Endodermal cell (in vitro differentiated cells): Measurements from ENCODE around the gene TP53INP2. TPM values are rescaled to one million over a fixed set of nuclear protein-coding genes. Genes with fewer than 3 reads are reported as not detected.
"Not testable (repeated sequence)": the region's sequence is repeated elsewhere in the genome, so short reads cannot be mapped to it uniquely, and the experiment has no call there.

Experiments
- DNase-seq: peaks from one replicate; pipeline ENCODE4 v3.0.0-alpha.2; 2017
- H3K27ac ChIP-seq: 2 replicates; pipeline ENCODE4 v1.5.1; 2013; ENCODE audit warnings: mild to moderate bottlenecking, low read depth, low read length, moderate library complexity
- H3K27me3 ChIP-seq: 2 replicates; pipeline ENCODE4 v1.6.1; 2013; ENCODE audit warnings: mild to moderate bottlenecking, low read length, moderate library complexity; ENCODE audit not compliant: insufficient read depth, control insufficient read depth, poor library complexity, severe bottlenecking
- H3K36me3 ChIP-seq: 2 replicates; pipeline ENCODE4 v1.7.0; 2013; ENCODE audit warnings: mild to moderate bottlenecking, low read length, moderate library complexity; ENCODE audit not compliant: control insufficient read depth, insufficient read depth
- H3K4me1 ChIP-seq: one replicate; pipeline ENCODE4 v1.7.0; 2013; ENCODE audit warnings: low read length; ENCODE audit not compliant: control insufficient read depth, insufficient read depth
- H3K4me3 ChIP-seq: 2 replicates; pipeline ENCODE4 v1.5.1; 2013; ENCODE audit warnings: mild to moderate bottlenecking, low read length, moderate library complexity
- H3K9ac ChIP-seq: 2 replicates; pipeline ENCODE4 v1.6.1; 2013; ENCODE audit warnings: mild to moderate bottlenecking, low read length, moderate library complexity; ENCODE audit not compliant: poor library complexity, severe bottlenecking; ENCODE audit errors: extremely low read depth
- H3K9me3 ChIP-seq: 2 replicates; pipeline ENCODE4 v1.6.1; 2013; ENCODE audit warnings: mild to moderate bottlenecking, low read length, moderate library complexity; ENCODE audit not compliant: control insufficient read depth
- H3K27ac Mint-ChIP-seq: 2 replicates; pipeline ENCODE4 v1.8.0; 2020; ENCODE audit warnings: mixed read lengths
- H3K27me3 Mint-ChIP-seq: 2 replicates; pipeline ENCODE4 v1.8.0; 2021; ENCODE audit warnings: mild to moderate bottlenecking, mixed read lengths; ENCODE audit not compliant: insufficient read depth
- H3K36me3 Mint-ChIP-seq: 2 replicates; pipeline ENCODE4 v1.8.0; 2020; ENCODE audit warnings: low read depth, mixed read lengths
- H3K4me1 Mint-ChIP-seq: 2 replicates; pipeline ENCODE4 v1.8.0; 2020; ENCODE audit warnings: mixed read lengths
- H3K4me3 Mint-ChIP-seq: 2 replicates; pipeline ENCODE4 v1.8.0; 2020; ENCODE audit warnings: mild to moderate bottlenecking, moderate library complexity, mixed read lengths
- H3K9me3 Mint-ChIP-seq: 2 replicates; pipeline ENCODE4 v1.8.0; 2020; ENCODE audit warnings: mild to moderate bottlenecking, mixed read lengths
- CTCF ChIP-seq: fragments of 200-600 bp; sonication (generic); conservative IDR thresholded peaks from 2 replicates; pipeline ENCODE4 v1.5.0; 2021; ENCODE audit warnings: antibody characterized with exemption, mild to moderate bottlenecking
- WGBS, 2 experiments: methylation state at CpG; one replicate each; pipeline versions ENCODE4 v1.1.5 to v1.1.7; 2013; ENCODE audit warnings: missing lambda C conversion rate in 2 of 2, mixed read lengths in 1 of 2; ENCODE audit not compliant: insufficient coverage in 1 of 2, insufficient read length in 1 of 2; 5-methylcytosine and 5-hydroxymethylcytosine counted together
- total RNA-seq, 2 donors: library from RNA; stranded (reverse); fragmentation: NEBNext Ultra II Directional in 1 of 2; extraction: Animal tissue kit (Norgen Biotek cat#: 25700) in 1 of 2; gene quantifications; 2 replicates in 1 of 2; 3 replicates in 1 of 2; pipeline ENCODE4 v1.2.1, GENCODE V29; 2021

The TP53INP2 gene
- total RNA-seq, 2 donors from 2014 or later = 7.0 to 20.2 TPM

DNA sequence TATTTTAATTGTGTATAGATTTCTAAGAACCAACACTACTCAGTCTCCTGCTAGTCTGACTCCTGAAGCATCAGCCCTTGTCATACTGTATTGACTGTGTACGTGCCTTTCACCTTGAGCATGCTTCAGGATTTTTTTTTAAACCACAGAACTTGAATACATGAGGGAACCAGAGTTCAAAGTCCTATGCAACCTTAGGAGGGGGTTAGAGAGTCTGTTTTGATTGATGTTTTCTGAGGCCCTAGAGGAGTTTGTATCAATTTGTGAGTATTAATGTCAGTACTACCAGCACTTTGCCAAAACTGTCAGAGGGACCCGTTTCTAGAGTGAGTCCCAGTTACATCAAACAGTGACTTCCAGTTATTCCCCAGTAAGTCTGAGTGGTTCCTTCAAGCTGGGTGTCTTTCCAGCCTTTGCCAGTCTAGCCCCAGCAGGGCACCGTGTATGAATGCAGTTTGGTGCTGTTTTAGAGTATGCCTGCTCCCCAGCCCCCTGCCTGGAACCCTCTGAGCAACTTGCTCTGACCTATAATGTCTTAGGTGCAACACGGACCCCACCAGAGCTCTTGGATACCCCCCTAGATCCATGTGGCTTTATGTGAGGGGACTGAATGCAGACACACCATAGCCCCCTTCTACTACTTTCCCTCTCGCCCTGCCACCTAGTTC, 8.5 kb downstream of the TP53INP2 start:
- no peak for DNase-seq
- TF ChIP-seq CTCF = no peak
- H3K9ac ChIP-seq = no peak overlapping the region
- no peaks in the 10 kb centered on the region for H3K9me3 Mint-ChIP-seq
- peaks cover 28% of the 10 kb centered on the region for H3K36me3 ChIP-seq
- no peak overlapping the region for H3K4me3 Mint-ChIP-seq
- H3K36me3 Mint-ChIP-seq = peaks cover 40% of the 10 kb centered on the region
- peaks cover 8% of the 10 kb centered on the region for H3K4me1 Mint-ChIP-seq
- H3K27ac ChIP-seq = no peak overlapping the region
- WGBS, 2 experiments = 92 to 96% methylated on average over 3 to 4 of the region's 5 CpGs
- H3K4me1 ChIP-seq = no peaks in the 10 kb centered on the region
- H3K9me3 ChIP-seq = no peaks in the 10 kb centered on the region
- peaks cover 35% of the 10 kb centered on the region for H3K27me3 Mint-ChIP-seq
- peaks cover 16% of the 10 kb centered on the region for H3K27me3 ChIP-seq
- H3K27ac Mint-ChIP-seq = no peak overlapping the region
- H3K4me3 ChIP-seq = no peak overlapping the region

DNA sequence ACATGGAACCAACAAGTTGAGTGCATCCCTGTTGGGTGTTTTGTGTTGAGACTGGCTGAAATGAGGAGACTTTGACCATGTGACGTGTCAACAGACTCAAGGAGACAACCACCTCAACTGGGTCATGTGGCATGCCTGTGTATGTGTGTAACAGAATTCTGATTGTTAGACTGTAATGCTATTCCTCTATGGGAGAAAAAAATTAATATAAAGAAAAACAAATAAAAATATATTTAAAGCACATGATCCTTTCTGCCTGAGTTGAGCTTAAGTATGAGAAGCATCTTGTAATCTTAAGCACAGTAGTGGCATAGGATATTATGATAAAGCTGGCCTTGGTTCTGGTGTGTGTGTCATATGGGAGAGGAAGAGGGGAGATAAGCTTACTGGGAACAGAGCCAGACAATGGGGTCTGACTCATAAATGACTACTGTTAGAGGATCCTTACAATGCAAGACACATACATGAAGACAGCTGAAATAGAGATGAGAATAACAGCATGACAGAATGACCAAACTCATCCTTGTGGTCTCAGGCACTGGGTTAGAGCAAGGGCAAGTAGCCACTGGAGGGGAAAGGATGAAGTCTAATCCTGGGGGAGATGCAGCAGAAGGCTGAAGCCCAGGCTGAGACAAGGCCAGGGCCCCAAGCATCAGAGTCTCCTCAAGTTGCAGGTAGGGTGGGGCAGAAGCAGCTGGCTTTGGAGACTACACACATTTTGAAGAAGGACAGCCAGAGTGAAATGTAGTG, 9.2 kb downstream of the TP53INP2 start:
- Histone ChIP-seq H3K36me3 (peaks cover 35% of the 10 kb centered on the region), H3K27ac (no peak overlapping the region), H3K27me3 (peaks cover 16% of the 10 kb centered on the region), H3K9me3 (no peaks in the 10 kb centered on the region), H3K4me3 (no peak overlapping the region), H3K9ac (no peak overlapping the region), H3K4me1 (no peaks in the 10 kb centered on the region)
- TF ChIP-seq CTCF = no peak
- peaks cover 28% of the 10 kb centered on the region for H3K27me3 Mint-ChIP-seq
- H3K4me3 Mint-ChIP-seq = no peak overlapping the region
- H3K36me3 Mint-ChIP-seq = peaks cover 43% of the 10 kb centered on the region
- peaks cover 6% of the 10 kb centered on the region for H3K4me1 Mint-ChIP-seq
- 92 to 100% methylated on average over 1 of the region's 1 CpG for WGBS, 2 experiments
- no peaks in the 10 kb centered on the region for H3K9me3 Mint-ChIP-seq
- H3K27ac Mint-ChIP-seq = no peak overlapping the region
- no peak for DNase-seq

DNA sequence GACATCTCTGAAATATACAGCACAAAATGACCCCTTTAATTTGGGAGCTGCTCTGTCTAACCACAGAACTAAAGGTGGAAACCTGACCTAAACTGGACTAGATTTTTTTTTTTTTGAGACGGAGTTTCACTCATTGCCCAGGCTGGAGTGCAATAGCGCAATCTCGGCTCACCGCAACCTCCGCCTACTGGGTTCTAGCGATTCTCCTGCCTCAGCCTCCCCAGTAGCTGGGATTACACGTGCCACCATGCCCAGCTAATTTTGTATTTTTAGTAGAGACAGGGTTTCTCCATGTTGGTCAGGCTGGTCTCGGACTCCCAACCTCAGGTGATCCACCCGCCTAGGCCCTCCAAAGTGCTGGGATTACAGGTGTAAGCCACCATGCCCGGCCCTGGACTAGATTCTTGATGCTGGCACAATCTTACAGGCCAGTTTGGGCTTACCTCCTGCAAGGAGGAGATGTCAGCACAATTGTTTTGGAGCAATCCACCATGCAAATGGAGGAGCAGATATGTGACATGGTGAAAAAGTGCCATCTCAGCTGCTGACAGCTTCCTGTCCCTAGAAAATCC, 9.9 kb downstream of the TP53INP2 start:
- H3K4me1 Mint-ChIP-seq, H3K9ac ChIP-seq, H3K27ac Mint-ChIP-seq, DNase-seq, H3K4me1 ChIP-seq, H3K4me3 Mint-ChIP-seq, H3K9me3 Mint-ChIP-seq, H3K27ac ChIP-seq, H3K4me3 ChIP-seq, H3K9me3 ChIP-seq: not testable (repeated sequence)
- Histone ChIP-seq H3K27me3 (peaks cover 16% of the 10 kb centered on the region), H3K36me3 (peaks cover 38% of the 10 kb centered on the region)
- Mint-ChIP-seq H3K27me3 (peaks cover 23% of the 10 kb centered on the region), H3K36me3 (peaks cover 48% of the 10 kb centered on the region)
- 92 to 94% methylated on average over 10 of the region's 10 CpGs for WGBS, 2 experiments
